GM23248 (cell line): ENCODE data around the gene SLC6A1. TPM values are rescaled to one million over a fixed set of nuclear protein-coding genes. Genes with fewer than 3 reads are reported as not detected.

Experiments used
- DNase-seq: peaks from one replicate; pipeline ENCODE4 v3.0.0-alpha.2; 2015
- H2AFZ ChIP-seq: fragments of 200-600 bp; sonication (generic); 2 replicates; pipeline ENCODE4 v1.6.1; 2016; ENCODE audit warnings: antibody characterized with exemption
- H3F3A ChIP-seq: fragments of 200-600 bp; sonication (generic); 2 replicates; pipeline ENCODE4 v1.6.1; 2016; ENCODE audit warnings: mild to moderate bottlenecking, antibody characterized with exemption, mixed run types; ENCODE audit not compliant: insufficient read depth
- H3K27ac ChIP-seq: fragments of 200-600 bp; sonication (generic); 2 replicates; pipeline ENCODE4 v1.5.1; 2016; ENCODE audit warnings: mild to moderate bottlenecking
- H3K27me3 ChIP-seq: fragments of 200-600 bp; sonication (generic); replicated peaks from 2 replicates; pipeline ENCODE4 v1.6.1; 2016; ENCODE audit warnings: mild to moderate bottlenecking; ENCODE audit not compliant: insufficient read depth
- H3K36me3 ChIP-seq: fragments of 200-600 bp; sonication (generic); 2 replicates; pipeline ENCODE4 v1.6.1; 2016; ENCODE audit warnings: low read depth, mild to moderate bottlenecking
- H3K4me1 ChIP-seq: fragments of 200-600 bp; sonication (generic); 2 replicates; pipeline ENCODE4 v1.6.1; 2016; ENCODE audit warnings: mild to moderate bottlenecking; ENCODE audit not compliant: insufficient read depth
- H3K4me2 ChIP-seq: fragments of 200-600 bp; sonication (generic); one replicate; pipeline ENCODE4 v1.6.1; 2016; ENCODE audit warnings: mild to moderate bottlenecking; ENCODE audit not compliant: unreplicated experiment
- H3K4me3 ChIP-seq: fragments of 200-600 bp; sonication (generic); 2 replicates; pipeline ENCODE4 v1.5.1; 2016; ENCODE audit warnings: mild to moderate bottlenecking
- H3K79me2 ChIP-seq: fragments of 200-600 bp; sonication (generic); 2 replicates; pipeline ENCODE4 v1.6.1; 2016; ENCODE audit warnings: mild to moderate bottlenecking; ENCODE audit not compliant: insufficient read depth
- H3K9ac ChIP-seq: fragments of 200-600 bp; sonication (generic); 2 replicates; pipeline ENCODE4 v1.6.1; 2016; ENCODE audit warnings: mild to moderate bottlenecking
- H3K9me2 ChIP-seq: fragments of 200-600 bp; sonication (generic); 2 replicates; pipeline ENCODE4 v1.6.1; 2016; ENCODE audit warnings: mixed run types, mild to moderate bottlenecking, moderate library complexity; ENCODE audit not compliant: insufficient read depth
- H3K9me3 ChIP-seq: fragments of 200-600 bp; sonication (generic); one replicate; pipeline ENCODE4 v1.6.1; 2017; ENCODE audit warnings: low read depth
- H4K20me1 ChIP-seq: fragments of 200-600 bp; sonication (generic); 2 replicates; pipeline ENCODE4 v1.6.0; 2016; ENCODE audit not compliant: insufficient read depth
- EZH2 ChIP-seq: fragments of 200-600 bp; sonication (generic); IDR thresholded peaks from 2 replicates; pipeline ENCODE4 v1.6.1; 2018; ENCODE audit warnings: antibody characterized with exemption, mild to moderate bottlenecking; ENCODE audit not compliant: insufficient read depth, poor library complexity, severe bottlenecking
- EZH2phosphoT487 ChIP-seq: fragments of 200-600 bp; sonication (generic); IDR thresholded peaks from 2 replicates; pipeline ENCODE4 v1.6.1; 2018; ENCODE audit warnings: antibody characterized with exemption, moderate library complexity, mild to moderate bottlenecking, low read depth; ENCODE audit not compliant: insufficient read depth
- WGBS, 2 experiments: methylation state at CpG; one replicate each; pipeline ENCODE4 v1.1.6; 2015 to 2017; ENCODE audit warnings: low lambda C conversion rate in 2 of 2, low coverage in 1 of 2; ENCODE audit errors: missing lambda C conversion rate in 2 of 2; 5-methylcytosine and 5-hydroxymethylcytosine counted together
- in situ Hi-C: fragments of 300-500 bp; cut with MboI; formaldehyde crosslinking; loops from 2 replicates; pipeline ENCODE4 v1.15.0; 2020
- polyA plus RNA-seq: library from polyadenylated mRNA; unstranded; fragments of >200 nt; fragmentation: Nextera tagmentation; extraction: Ambion mirVana; gene quantifications from 2 replicates; pipeline ENCODE4 v1.2.1, GENCODE V29; 2016
- total RNA-seq: library from RNA; depleted of rRNA; stranded (reverse); fragments of >200 nt; shearing (Covaris generic); gene quantifications from 2 replicates; pipeline ENCODE4 v1.2.3, GENCODE V29; 2014

Gene SLC6A1
- total and polyA plus RNA-seq, 2 experiments from 2014 or later = not detected

- Histone ChIP-seq H3K79me2 (no peaks in the 10 kb centered on the region), H4K20me1 (no peaks in the 10 kb centered on the region), H3K4me3 (no peak overlapping the region), H3K9me3 (no peaks in the 10 kb centered on the region), H3K4me2 (no peak overlapping the region), H3K9me2 (no peaks in the 10 kb centered on the region), H3F3A (no peaks in the 10 kb centered on the region), H3K4me1 (no peaks in the 10 kb centered on the region), H2AFZ (no peak overlapping the region), H3K27ac (no peak overlapping the region), H3K27me3 (peaks cover 17% of the 10 kb centered on the region), H3K36me3 (no peaks in the 10 kb centered on the region), H3K9ac (no peak overlapping the region)
- DNase-seq = no peak
- 23 to 34% methylated on average over 3 of the region's 3 CpGs for WGBS, 2 experiments
- TF ChIP-seq EZH2phosphoT487 = no peak
- TF ChIP-seq EZH2 = no peak
- in situ Hi-C loops = loop anchor here (10.0 kb wide), 1 partner anchor 102 kb away; no protein-coding TSS in a partner anchor
Observed at GRCh38 chr3:10952525-10952924, 40.0 kb upstream of the SLC6A1 start.

GRCh38 chr3:10954740-10955139 is 37.8 kb upstream of the SLC6A1 start:
- Histone ChIP-seq H3K9ac (no peak overlapping the region), H3K79me2 (no peaks in the 10 kb centered on the region), H3K27ac (no peak overlapping the region), H3K27me3 (peaks cover 23% of the 10 kb centered on the region), H3F3A (no peaks in the 10 kb centered on the region), H3K4me1 (no peaks in the 10 kb centered on the region), H4K20me1 (no peaks in the 10 kb centered on the region), H3K4me3 (no peak overlapping the region), H2AFZ (no peak overlapping the region), H3K36me3 (no peaks in the 10 kb centered on the region), H3K4me2 (no peak overlapping the region), H3K9me2 (no peaks in the 10 kb centered on the region), H3K9me3 (no peaks in the 10 kb centered on the region)
- DNase-seq = no peak
- TF ChIP-seq EZH2 (no peak), EZH2phosphoT487 (no peak)
- 60 to 61% methylated on average over 3 of the region's 3 CpGs for WGBS, 2 experiments
- in situ Hi-C loops = loop anchor here (10.0 kb wide), 1 partner anchor 100 kb away; no protein-coding TSS in a partner anchor

- no peaks in the 10 kb centered on the region for H4K20me1 ChIP-seq
- no peak overlapping the region for H3K9ac ChIP-seq
- H3K27ac ChIP-seq = no peak overlapping the region
- H3K4me1 ChIP-seq = no peaks in the 10 kb centered on the region
- WGBS, 2 experiments = 15 to 20% methylated on average over 15 of the region's 15 CpGs
- no peak overlapping the region for H3K4me2 ChIP-seq
- no peak overlapping the region for H2AFZ ChIP-seq
- no peaks in the 10 kb centered on the region for H3K9me2 ChIP-seq
- no peaks in the 10 kb centered on the region for H3K36me3 ChIP-seq
- no peaks in the 10 kb centered on the region for H3F3A ChIP-seq
- H3K4me3 ChIP-seq = no peak overlapping the region
- H3K79me2 ChIP-seq = no peaks in the 10 kb centered on the region
- no peak for DNase-seq
- H3K27me3 ChIP-seq = peaks cover 23% of the 10 kb centered on the region
- TF ChIP-seq EZH2 = no peak
- no peak for TF ChIP-seq EZH2phosphoT487
- in situ Hi-C loops = loop anchor here (10.0 kb wide), 1 partner anchor 99 kb away; no protein-coding TSS in a partner anchor
- H3K9me3 ChIP-seq = no peaks in the 10 kb centered on the region
Observed at GRCh38 chr3:10955711-10956453, 36.7 kb upstream of the SLC6A1 start.

- Histone ChIP-seq H4K20me1 (no peaks in the 10 kb centered on the region), H3K27ac (no peak overlapping the region), H3K4me2 (no peak overlapping the region), H3K9me2 (no peaks in the 10 kb centered on the region), H2AFZ (no peak overlapping the region), H3K27me3 (peaks cover 23% of the 10 kb centered on the region), H3K36me3 (no peaks in the 10 kb centered on the region), H3K79me2 (no peaks in the 10 kb centered on the region), H3K9ac (no peak overlapping the region), H3K9me3 (no peaks in the 10 kb centered on the region), H3K4me1 (no peaks in the 10 kb centered on the region), H3F3A (no peaks in the 10 kb centered on the region), H3K4me3 (no peak overlapping the region)
- TF ChIP-seq EZH2phosphoT487 (no peak), EZH2 (no peak)
- in situ Hi-C loops = loop anchor here (10.0 kb wide), 1 partner anchor 98 kb away; no protein-coding TSS in a partner anchor
- WGBS, 2 experiments = 10 to 13% methylated on average over 4 of the region's 4 CpGs
- DNase-seq = no peak
Observed at GRCh38 chr3:10956531-10956930, 36.0 kb upstream of the SLC6A1 start.
